HG02642 (cell line): ENCODE results near the gene CDCP1.
A peak's percentile ranks its signal among the peaks of the same experiment; 100 is the strongest.
"Not testable (repeated sequence)": the region's sequence is repeated elsewhere in the genome, so short reads cannot be mapped to it uniquely, and the experiment has no call there.

Experiments
- ATAC-seq: cut with Tn5 transposase; IDR thresholded peaks from one replicate; pipeline ENCODE4 v1.9.1; 2021; ENCODE audit warnings: mild to moderate bottlenecking; ENCODE audit not compliant: unreplicated experiment, poor library complexity

The CDCP1 gene

GRCh38 chr3:45064512-45065372 is 81.4 kb downstream of the CDCP1 start:
- no peak for ATAC-seq

- no peak for ATAC-seq
Observed at GRCh38 chr3:45062697-45063070, 83.5 kb downstream of the CDCP1 start.

- ATAC-seq = no peak
Observed at GRCh38 chr3:45060165-45060892, 85.8 kb downstream of the CDCP1 start.

- no peak for ATAC-seq
Observed at GRCh38 chr3:45059132-45059531, 87.0 kb downstream of the CDCP1 start.

- ATAC-seq = no peak
Observed at GRCh38 chr3:45057557-45057956, 88.6 kb downstream of the CDCP1 start.

- no peak for ATAC-seq
Observed at GRCh38 chr3:45056608-45057301, 89.4 kb downstream of the CDCP1 start.

GRCh38 chr3:45055411-45056143 is 90.6 kb downstream of the CDCP1 start:
- no peak for ATAC-seq

GRCh38 chr3:45055032-45055410 is 91.2 kb downstream of the CDCP1 start:
- no peak for ATAC-seq

- no peak for ATAC-seq
Observed at GRCh38 chr3:45054196-45054857, 91.9 kb downstream of the CDCP1 start.

GRCh38 chr3:45053805-45054195 is 92.4 kb downstream of the CDCP1 start:
- not testable (repeated sequence) for ATAC-seq

- no peak for ATAC-seq
Observed at GRCh38 chr3:45051685-45052084, 94.5 kb downstream of the CDCP1 start.

- no peak for ATAC-seq
Observed at GRCh38 chr3:45049807-45050206, 96.4 kb downstream of the CDCP1 start.

GRCh38 chr3:45048244-45048643 is 97.9 kb downstream of the CDCP1 start:
- ATAC-seq = no peak

GRCh38 chr3:45043728-45044299 is 102.4 kb downstream of the CDCP1 start:
- no peak for ATAC-seq

GRCh38 chr3:45042162-45042561 is 104.0 kb downstream of the CDCP1 start:
- ATAC-seq = no peak

- no peak for ATAC-seq
Observed at GRCh38 chr3:45041666-45042065, 104.5 kb downstream of the CDCP1 start.

- ATAC-seq = peak; percentile 80
Observed at GRCh38 chr3:45037720-45038455, 108.3 kb downstream of the CDCP1 start.

GRCh38 chr3:45035441-45036301 is 110.5 kb downstream of the CDCP1 start:
- ATAC-seq = no peak
